Measurements from ENCODE around the gene PXN. TPM values are rescaled to one million over a fixed set of nuclear protein-coding genes. Genes with fewer than 3 reads are reported as not detected.

The PXN gene
- total and polyA plus RNA-seq, 10 of the 15 experiments (the other 5 are each of a cell fraction or from before 2014, with no cell fraction given), result 1.0 to 32.0 (median 11.5) TPM

DNA sequence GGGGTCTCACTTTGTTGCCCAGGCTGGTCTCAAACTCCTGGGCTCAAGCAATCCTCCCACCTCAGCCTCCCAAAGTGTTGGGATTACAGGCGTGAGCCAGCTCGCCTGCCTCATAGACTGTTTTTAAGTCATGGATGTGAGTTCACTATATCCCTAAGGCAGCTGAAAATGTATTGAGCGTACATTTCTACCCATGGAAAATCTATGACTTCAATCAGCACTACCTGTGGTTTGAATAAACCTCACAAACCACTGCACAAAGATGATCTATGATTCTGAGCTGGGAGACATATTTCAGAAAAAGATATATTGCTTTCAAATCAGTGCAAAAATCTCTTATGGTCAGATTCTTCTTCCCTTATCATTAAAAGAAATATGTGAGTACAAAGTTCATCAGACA lies 93.5 kb downstream of the PXN start:
- Histone ChIP-seq H3K9ac (ENCODE audit: control insufficient read depth, insufficient read depth, low read length) (no peak overlapping the region), H3K4me3 (no peak overlapping the region), H2AFZ (ENCODE audit: control insufficient read depth, low read depth, low read length) (no peak overlapping the region), H3K9me3 (replicated peaks; ENCODE audit: control insufficient read depth, insufficient read depth, low read length) (no peaks in the 10 kb centered on the region), H3K36me3 (ENCODE audit: control insufficient read depth in 2 of 2, insufficient read depth in 2 of 2, low read length in 1 of 2) (peaks cover 30 to 41% of the 10 kb centered on the region in 2 experiments), H3K4me1 (ENCODE audit: control insufficient read depth, insufficient read depth, low read length) (peaks cover 16% of the 10 kb centered on the region), H3K79me2 (ENCODE audit: control insufficient read depth, insufficient read depth, low read length) (no peaks in the 10 kb centered on the region), H3K4me2 (ENCODE audit: control insufficient read depth, insufficient read depth) (no peak overlapping the region), H3K27ac (ENCODE audit: control insufficient read depth, insufficient read depth) (no peak overlapping the region), H3K27me3 (replicated peaks in 1 of 2; ENCODE audit: control insufficient read depth in 2 of 2, insufficient read depth in 2 of 2, low read length in 1 of 2) (no peaks in the 10 kb centered on the region), H4K20me1 (ENCODE audit: control insufficient read depth, insufficient read depth) (no peaks in the 10 kb centered on the region)
- intact Hi-C loops (cut with micrococcal nuclease; ENCODE audit: unreplicated experiment), result no loop called here
- WGBS (ENCODE audit: insufficient coverage, insufficient replicate concordance, low lambda C conversion rate, missing lambda C conversion rate), result 98% methylated on average over 3 of the region's 3 CpGs
- RAD21 ChIA-PET (ENCODE audit: unreplicated experiment), result interaction anchor here (1.1 kb wide), 1 partner anchor 29 kb away, joined by 3 read pairs; the partner anchor contains the start of gene RPLP0
- BruUV-seq (replicated peaks), result no TSS peak
- TF ChIP-seq ZNF622 (IDR thresholded peaks at IDR 0.05) (no peak), NFIC (IDR thresholded peaks at IDR 0.05; ENCODE audit: low read depth, low read length) (no peak), MYC (IDR thresholded peaks at IDR 0.05; ENCODE audit: insufficient read depth, insufficient read length, insufficient replicate concordance, low read length, severe bottlenecking) (no peak), NR2F1 (conservative IDR thresholded peaks at IDR 0.05) (no peak), ZNF274 (IDR thresholded peaks at IDR 0.05; ENCODE audit: insufficient read depth, insufficient read length) (no peak)
- no peak for FAIRE-seq
- DNase-seq (ENCODE audit: low read depth, low spot score), result no peak
- SMC1A ChIA-PET (ENCODE audit: uncharacterized antibody, unreplicated experiment), result interaction anchor here (1.2 to 2.6 kb wide), 3 partner anchors 40 to 1113 kb away, joined by 3 to 6 read pairs (median 4); no protein-coding TSS in a partner anchor
- no peak for ATAC-seq
- in situ Hi-C loops (cut with MboI), result no loop called here
- CTCF ChIA-PET, result interaction anchor here (1.3 to 7.5 kb wide), 2 partner anchors 29 to 94 kb away, joined by 3 to 27 read pairs; partner anchors contain the start of gene RPLP0
- POLR2A ChIA-PET, result interaction anchor here (0.5 to 1.2 kb wide), 3 partner anchors 15 to 52 kb away, joined by 3 to 4 read pairs (median 3); partner anchors contain the start of gene RPLP0

DNA sequence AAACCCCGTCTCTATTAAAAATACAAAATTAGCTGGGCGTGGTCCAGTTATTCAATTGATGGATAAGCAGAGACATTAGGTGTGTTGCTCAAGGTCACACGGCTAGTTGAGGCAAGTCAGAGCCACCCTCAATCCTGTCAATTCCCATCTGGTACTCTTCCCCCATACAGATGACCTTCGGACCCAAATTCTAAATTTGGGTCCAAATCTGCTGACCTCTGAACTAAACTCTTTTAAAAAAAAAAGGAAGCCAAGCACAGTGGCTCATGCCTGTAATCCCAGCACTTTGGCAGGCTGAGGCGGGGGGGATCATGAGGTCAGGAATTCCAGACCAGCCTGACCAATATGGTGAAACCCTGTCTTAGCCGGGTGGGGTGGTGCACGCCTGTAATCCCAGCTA lies 94.9 kb downstream of the PXN start:
- peaks cover 21% of the 10 kb centered on the region for H3K4me1 ChIP-seq (ENCODE audit: control insufficient read depth, insufficient read depth, low read length)
- ChIA-PET CTCF (no interaction called here), SMC1A (ENCODE audit: uncharacterized antibody, unreplicated experiment) (interaction anchor here (1.6 kb wide), 1 partner anchor 10 kb away, joined by 3 read pairs; no protein-coding TSS in a partner anchor), POLR2A (no interaction called here), RAD21 (ENCODE audit: unreplicated experiment) (no interaction called here)
- no peak overlapping the region for H2AFZ ChIP-seq (ENCODE audit: control insufficient read depth, low read depth, low read length)
- H3K27ac ChIP-seq (ENCODE audit: control insufficient read depth, insufficient read depth), result no peak overlapping the region
- FAIRE-seq (no peak), DNase-seq (ENCODE audit: low read depth, low spot score) (no peak), ATAC-seq (no peak)
- intact Hi-C loops (cut with micrococcal nuclease; ENCODE audit: unreplicated experiment) (no loop called here), in situ Hi-C loops (cut with MboI) (no loop called here)
- no peak overlapping the region for H3K9ac ChIP-seq (ENCODE audit: control insufficient read depth, insufficient read depth, low read length)
- no peaks in the 10 kb centered on the region for H3K79me2 ChIP-seq (ENCODE audit: control insufficient read depth, insufficient read depth, low read length)
- no peak overlapping the region for H3K4me3 ChIP-seq
- no peaks in the 10 kb centered on the region for H4K20me1 ChIP-seq (ENCODE audit: control insufficient read depth, insufficient read depth)
- H3K4me2 ChIP-seq (ENCODE audit: control insufficient read depth, insufficient read depth), result no peak overlapping the region
- BruUV-seq (replicated peaks), result no TSS peak
- H3K9me3 ChIP-seq (replicated peaks; ENCODE audit: control insufficient read depth, insufficient read depth, low read length), result no peaks in the 10 kb centered on the region
- peaks cover 25 to 31% of the 10 kb centered on the region in 2 experiments for H3K36me3 ChIP-seq (ENCODE audit: control insufficient read depth in 2 of 2, insufficient read depth in 2 of 2, low read length in 1 of 2)
- no peaks in the 10 kb centered on the region for H3K27me3 ChIP-seq (replicated peaks in 1 of 2; ENCODE audit: control insufficient read depth in 2 of 2, insufficient read depth in 2 of 2, low read length in 1 of 2)
- WGBS (ENCODE audit: insufficient coverage, insufficient replicate concordance, low lambda C conversion rate, missing lambda C conversion rate), result 92% methylated on average over 7 of the region's 7 CpGs
- TF ChIP-seq CHD4 (IDR thresholded peaks at IDR 0.05) (no peak), PAX8 (IDR thresholded peaks at IDR 0.05) (no peak), IRF4 (IDR thresholded peaks at IDR 0.05; ENCODE audit: low read depth, low read length) (no peak), STAT3 (IDR thresholded peaks at IDR 0.05; ENCODE audit: low read depth, low read length) (no peak), RAD51 (IDR thresholded peaks at IDR 0.05) (no peak), ZBED1 (IDR thresholded peaks at IDR 0.05; ENCODE audit: borderline replicate concordance) (no peak), STAT1 (conservative IDR thresholded peaks at IDR 0.05) (no peak)
- TF ChIP-seq, protein P1, sequence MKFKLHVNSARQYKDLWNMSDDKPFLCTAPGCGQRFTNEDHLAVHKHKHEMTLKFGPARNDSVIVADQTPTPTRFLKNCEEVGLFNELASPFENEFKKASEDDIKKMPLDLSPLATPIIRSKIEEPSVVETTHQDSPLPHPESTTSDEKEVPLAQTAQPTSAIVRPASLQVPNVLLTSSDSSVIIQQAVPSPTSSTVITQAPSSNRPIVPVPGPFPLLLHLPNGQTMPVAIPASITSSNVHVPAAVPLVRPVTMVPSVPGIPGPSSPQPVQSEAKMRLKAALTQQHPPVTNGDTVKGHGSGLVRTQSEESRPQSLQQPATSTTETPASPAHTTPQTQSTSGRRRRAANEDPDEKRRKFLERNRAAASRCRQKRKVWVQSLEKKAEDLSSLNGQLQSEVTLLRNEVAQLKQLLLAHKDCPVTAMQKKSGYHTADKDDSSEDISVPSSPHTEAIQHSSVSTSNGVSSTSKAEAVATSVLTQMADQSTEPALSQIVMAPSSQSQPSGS (IDR thresholded peaks at IDR 0.05; ENCODE audit: low read length), result no peak
- TF ChIP-seq, protein P2, sequence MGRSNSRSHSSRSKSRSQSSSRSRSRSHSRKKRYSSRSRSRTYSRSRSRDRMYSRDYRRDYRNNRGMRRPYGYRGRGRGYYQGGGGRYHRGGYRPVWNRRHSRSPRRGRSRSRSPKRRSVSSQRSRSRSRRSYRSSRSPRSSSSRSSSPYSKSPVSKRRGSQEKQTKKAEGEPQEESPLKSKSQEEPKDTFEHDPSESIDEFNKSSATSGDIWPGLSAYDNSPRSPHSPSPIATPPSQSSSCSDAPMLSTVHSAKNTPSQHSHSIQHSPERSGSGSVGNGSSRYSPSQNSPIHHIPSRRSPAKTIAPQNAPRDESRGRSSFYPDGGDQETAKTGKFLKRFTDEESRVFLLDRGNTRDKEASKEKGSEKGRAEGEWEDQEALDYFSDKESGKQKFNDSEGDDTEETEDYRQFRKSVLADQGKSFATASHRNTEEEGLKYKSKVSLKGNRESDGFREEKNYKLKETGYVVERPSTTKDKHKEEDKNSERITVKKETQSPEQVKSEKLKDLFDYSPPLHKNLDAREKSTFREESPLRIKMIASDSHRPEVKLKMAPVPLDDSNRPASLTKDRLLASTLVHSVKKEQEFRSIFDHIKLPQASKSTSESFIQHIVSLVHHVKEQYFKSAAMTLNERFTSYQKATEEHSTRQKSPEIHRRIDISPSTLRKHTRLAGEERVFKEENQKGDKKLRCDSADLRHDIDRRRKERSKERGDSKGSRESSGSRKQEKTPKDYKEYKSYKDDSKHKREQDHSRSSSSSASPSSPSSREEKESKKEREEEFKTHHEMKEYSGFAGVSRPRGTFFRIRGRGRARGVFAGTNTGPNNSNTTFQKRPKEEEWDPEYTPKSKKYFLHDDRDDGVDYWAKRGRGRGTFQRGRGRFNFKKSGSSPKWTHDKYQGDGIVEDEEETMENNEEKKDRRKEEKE (IDR thresholded peaks at IDR 0.05), result no peak
- TF ChIP-seq, protein P3, sequence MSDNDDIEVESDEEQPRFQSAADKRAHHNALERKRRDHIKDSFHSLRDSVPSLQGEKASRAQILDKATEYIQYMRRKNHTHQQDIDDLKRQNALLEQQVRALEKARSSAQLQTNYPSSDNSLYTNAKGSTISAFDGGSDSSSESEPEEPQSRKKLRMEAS (IDR thresholded peaks at IDR 0.05; ENCODE audit: low read depth, low read length), result no peak
